Activated T-helper 9 cell treated with anti-CD3 and anti-CD28 coated beads, Interleukin-2, amount 50 U/mL, for 16 hours (primary cell): ENCODE measurements around the gene RERE.
"Not testable (repeated sequence)": the region's sequence is repeated elsewhere in the genome, so short reads cannot be mapped to it uniquely, and the experiment has no call there.

ENCODE experiments used
- DNase-seq: peaks from one replicate; pipeline ENCODE4 v3.0.0-alpha.2; 2020; ENCODE audit warnings: low read depth

Gene RERE

DNA sequence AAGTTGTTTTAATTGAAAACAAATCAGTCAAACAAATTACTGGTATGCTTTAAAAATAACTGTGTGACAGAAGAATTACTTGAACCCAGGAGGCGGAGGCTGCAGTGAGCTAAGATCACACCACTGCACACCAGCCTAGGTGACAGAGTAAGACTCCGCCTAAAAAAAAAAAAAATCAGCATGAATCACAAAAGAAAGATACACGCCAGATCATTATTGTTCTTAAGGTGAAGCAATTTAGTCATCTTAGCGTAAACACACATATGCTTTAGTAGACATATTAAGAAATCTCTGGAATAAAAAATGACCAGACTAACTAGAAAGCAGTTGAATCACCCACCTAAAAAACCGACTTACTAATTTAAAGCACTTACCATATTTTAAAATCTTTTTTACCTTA is 20.2 kb downstream of the RERE start:
- no peak for DNase-seq

DNA sequence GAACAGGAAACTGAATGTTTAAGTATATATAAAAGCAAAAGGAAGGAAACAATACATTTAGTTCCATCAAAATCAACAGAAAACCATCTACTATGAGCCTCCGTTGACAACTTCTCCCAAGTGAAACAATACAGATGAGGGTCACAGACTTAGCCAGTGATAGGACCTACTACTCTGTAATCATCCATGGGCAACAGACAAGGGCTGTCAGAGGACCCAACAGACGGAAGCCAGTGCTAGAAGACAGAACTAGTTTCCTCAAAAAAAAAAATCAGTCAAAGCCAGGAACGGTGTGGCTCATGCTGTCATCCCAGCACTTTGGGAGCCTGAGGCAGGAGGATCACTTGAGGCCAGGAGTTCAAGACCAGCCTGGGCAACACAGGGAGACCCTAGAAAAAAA is 20.6 kb downstream of the RERE start:
- no peak for DNase-seq

DNA sequence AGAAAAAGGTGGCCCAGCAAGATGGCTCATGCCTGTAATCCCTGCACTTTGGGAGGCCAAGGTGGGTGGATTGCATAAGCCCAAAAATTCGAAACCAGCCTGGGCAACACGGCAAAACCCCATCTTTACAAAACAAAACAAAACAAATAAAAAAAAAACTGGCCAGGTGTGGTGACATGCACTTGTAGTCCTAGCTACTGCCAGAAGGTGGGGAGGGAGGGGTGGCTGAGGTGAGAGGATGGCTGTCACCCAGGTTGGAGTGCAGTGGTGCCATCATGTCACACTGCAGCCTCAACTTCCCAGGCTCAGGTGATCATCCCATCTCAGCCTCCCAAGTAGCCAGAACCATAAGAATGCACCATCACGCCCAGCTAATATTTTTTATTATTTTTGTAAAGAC is 22.8 kb downstream of the RERE start:
- DNase-seq, result no peak

DNA sequence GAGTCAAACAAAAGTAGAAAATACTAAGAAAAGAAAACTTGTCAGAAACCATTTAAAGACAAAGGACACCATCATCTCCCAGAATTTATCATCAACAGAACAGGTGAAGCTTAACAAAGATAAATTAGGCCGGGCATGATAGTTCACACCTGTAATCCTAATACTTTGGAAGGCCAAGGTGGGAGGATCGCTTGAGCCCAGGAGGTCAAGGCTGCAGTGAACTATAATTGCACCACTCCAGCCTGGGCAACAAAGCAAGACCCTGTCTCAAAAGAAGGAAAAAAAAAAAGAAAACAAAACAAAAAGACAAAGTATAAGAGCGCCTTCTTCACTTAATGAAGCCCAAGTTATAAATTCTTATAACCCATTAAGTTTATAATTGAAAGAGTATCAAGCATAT is 25.6 kb downstream of the RERE start:
- DNase-seq, result no peak

DNA sequence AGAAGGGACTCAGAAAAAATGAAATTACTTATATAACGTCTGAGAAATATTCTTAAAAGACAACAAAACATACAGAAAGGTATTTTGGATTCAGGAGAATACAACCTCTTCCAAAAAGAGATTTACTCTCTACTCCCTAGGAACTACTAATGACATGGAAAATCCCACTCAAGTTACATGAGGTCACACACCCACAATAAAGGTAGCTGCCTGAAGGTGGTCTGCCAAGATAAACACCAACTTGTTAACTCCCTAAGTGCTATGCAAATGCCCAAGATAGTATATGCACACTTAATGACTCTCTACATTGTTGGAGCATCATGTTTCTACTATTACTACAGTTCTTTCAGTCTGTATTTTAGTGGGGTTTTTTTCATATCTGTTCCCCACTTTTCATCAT is 26.5 kb downstream of the RERE start:
- DNase-seq, result no peak

DNA sequence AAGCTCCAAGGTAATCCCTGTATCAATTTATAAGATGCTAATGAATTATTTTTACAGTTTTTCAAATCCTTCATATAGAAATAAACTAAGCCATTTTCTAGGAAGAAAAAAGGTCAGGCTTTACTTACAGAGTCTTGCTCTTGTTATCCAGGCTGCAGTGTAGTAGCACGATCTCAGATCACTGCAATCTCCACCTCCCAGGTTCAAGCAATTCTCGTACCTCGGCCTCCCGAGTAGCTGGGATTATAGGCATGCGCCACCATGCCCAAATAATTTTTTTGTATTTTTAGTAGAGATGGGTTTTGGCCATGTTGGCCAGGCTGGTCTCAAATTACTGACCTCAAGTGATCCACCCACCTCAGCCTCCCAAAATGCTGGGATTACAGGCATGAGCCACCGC is 27.0 kb downstream of the RERE start:
- no peak for DNase-seq

DNA sequence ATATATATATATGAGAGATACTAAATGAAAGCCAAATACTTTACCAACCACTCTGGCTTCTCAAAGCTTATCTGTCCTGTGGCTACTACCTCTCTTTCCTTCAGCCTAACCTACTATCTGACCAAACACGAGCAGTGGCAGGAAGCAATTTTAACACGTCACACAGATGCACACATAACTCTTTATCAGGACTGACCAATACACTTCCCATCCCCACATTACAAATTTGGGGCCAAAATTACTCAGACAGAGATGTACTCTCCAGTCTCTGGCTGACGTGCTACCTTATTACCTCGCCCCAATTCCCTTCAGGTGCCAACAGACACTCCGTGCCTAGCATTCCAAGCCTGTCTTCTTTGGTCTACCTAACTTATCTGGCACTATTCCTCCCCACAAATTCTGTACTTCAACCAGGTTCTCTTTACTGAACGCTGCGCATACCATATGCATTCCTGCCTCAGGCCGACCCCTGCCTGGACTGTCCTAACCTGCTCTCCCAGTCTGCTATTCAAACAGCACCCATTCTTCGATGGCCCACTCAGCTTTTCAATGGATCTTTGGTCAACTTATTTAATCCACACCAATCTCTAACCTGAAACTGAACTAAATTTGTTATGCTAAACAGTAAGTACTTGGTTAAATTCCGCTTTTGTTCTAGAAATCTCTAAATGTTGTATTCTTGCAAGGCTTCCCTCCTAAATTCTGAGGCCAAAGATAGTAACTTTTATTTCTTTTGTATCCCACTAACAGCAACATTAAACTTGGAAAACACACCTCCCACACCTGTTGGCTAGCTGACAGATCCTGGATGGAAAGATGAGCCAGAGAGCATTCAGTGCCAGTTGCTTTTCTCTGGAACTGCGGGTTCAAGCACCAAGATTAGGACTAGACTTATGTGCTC is 27.9 kb downstream of the RERE start:
- DNase-seq, result no peak

DNA sequence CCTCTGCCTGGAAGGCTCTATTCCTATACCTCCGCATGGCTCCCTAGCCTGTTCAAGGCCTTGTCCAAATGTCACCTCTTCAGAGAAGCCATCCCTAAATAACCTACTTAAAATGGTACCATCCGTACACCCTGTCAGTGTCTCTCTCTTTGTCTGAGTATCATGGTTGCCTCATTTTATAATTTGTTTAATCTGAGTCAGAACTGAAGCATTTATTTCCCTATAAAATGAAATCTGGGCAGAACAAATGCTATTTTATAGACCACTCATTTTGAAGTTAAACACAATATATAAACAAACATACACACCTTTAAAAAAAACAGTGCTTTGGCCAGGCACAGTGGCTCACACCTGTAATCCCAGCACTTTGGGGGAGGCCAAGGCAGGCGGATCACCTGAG is 30.2 kb downstream of the RERE start:
- no peak for DNase-seq

DNA sequence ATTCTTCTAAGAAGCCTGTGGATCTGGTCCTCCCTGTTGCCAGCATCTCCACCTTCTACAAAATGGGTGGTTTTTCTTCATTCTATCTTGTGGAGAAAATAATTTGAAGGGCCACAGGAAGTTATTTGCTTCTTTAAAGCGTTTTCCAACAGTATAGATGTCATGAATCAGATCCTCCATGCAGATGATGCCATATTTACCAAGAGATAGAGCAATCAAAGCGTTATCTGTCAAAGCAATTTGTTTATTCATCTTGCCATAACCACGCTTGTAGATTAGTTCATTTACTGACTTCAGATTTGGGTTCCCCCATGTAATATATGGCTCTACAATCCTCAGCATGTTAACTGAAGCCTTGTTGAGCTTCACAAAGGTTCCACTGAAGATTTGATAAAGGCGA is 31.2 kb downstream of the RERE start:
- DNase-seq, result not testable (repeated sequence)

DNA sequence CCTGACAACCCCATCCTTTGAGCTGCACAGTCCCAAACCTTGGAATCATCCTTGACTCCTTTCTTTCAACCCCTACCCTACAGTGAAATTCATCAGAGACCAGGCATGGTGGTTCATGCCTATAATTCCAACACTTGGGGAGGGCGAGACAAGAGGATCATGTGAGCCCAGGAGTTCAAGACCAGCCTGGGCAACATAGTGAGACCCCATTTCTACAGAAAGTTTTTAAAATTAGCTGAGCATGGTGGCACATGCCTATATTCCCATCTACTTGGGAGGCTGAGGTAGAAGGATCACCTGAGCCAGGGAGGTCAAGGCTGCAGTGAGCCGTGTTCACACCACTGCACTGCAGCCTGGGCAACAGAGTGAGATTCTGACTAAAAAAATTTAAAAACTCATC is 34.5 kb downstream of the RERE start:
- DNase-seq, result no peak

DNA sequence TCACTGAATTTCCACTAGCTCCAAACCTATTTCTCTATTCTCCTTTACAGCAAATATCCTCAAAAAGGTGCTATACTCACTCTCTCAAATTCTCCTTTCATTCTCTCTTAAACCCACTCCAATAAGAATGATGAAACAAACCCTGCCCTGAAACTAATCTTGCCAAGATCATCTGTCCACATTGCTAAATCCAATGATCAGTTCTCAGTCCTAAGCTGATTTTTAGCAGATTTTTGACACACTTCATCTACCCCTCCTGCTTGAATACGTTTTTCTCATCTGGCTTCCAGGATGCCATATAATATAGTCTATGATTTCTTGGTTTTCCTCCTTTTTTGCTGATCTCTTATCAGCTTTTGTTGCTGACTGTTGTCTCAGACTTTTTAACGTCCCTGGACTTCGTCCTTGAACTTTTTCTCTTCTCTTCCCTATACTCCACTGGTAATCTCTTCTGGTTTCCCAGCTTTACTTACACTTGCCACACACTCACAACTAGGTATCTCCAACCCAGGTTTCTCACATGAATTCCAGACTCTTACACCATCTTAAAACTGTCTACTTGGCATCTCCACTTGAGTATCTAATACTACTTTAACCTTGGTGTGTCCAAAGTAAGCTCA is 35.3 kb downstream of the RERE start:
- DNase-seq, result no peak

DNA sequence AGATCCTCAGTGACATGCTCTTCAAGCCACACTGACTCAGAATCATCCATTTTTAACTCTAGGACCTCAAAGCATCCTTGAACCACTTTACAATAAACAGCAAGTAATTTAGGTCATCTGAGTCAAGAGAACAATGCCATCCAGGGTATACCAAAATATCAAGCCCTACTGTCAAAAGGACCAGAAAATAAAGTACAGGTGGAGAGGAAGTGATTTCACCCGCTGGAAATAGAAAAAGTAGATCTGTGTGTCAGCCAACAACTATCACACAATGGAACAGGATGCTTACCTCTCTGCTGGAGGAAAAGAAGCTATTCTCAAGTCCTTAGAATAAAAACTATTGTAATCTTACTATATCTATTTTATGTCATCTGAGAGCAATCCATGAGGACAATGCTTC is 37.0 kb downstream of the RERE start:
- DNase-seq, result no peak

DNA sequence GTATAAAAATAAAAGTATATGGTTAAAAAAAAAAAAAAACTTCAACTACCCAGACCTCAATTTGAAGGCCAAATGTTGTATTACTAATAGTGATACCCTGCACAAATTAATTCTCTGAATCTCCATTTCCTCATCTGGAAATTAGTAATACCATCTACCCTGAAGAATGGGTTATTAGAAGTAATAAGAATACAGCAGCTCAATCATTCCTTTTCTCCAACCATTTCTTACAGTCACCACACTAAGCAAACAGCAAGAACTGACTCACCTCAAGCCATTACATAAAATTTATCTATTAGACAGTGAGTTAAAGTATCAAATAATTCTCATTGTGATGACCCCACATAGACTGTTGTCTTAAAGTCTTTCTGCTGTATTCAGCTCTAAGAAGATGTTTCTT is 39.6 kb downstream of the RERE start:
- DNase-seq, result no peak

DNA sequence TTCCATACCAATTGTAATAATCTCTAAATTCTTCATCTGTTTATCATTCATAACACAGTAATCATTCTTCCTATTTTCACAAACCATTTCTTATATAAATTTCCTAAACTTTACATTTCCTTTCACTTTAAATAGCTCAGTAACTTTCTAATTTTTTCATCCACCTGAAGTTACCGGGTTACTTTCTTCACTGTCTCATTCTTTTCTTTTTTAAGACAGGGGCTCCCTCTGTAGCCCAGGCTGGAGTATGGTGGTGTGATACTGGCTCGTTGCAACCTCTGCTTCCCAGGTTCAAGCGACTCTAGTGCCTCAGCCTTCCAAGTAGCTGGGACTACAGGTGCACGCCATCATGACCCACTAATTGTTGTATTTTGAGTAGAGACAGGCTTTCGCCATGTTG is 41.3 kb downstream of the RERE start:
- DNase-seq, result no peak

DNA sequence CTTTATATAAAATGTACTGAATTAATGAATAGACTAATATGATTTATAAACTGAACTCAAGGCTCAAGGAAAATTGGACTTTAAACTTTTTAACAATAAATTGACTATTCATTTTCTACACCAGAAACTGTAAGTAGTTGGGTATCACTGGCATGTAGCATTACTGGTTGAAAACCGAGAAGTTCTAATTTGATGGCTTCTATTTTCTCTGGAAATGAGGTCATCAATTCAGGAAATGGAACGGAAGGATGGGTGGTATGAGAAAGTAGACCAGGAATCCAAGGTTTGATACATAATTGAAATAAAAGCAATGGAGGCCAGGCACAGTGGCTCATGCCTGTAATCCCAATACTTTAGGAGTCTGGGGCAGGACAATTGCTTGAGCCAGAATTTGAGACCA is 50.4 kb downstream of the RERE start:
- DNase-seq, result no peak

DNA sequence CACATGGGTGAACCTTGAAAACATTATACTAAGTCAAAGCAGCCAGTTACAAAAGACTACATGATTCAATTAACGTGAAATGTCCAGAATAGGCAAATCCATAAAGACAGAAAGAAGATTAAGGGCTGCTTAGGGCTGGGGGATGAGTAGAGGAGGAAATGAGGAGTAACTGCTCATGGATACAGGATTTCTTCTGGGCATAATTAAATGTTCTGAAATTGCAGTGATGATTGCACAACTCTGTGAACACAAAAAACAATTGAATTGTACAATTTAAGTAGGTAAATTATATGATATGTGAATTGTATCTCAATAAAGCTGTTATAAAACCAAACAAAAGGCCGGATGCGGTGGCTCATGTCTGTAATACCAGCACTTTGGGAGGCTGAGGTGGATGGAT is 52.2 kb downstream of the RERE start:
- DNase-seq, result no peak

DNA sequence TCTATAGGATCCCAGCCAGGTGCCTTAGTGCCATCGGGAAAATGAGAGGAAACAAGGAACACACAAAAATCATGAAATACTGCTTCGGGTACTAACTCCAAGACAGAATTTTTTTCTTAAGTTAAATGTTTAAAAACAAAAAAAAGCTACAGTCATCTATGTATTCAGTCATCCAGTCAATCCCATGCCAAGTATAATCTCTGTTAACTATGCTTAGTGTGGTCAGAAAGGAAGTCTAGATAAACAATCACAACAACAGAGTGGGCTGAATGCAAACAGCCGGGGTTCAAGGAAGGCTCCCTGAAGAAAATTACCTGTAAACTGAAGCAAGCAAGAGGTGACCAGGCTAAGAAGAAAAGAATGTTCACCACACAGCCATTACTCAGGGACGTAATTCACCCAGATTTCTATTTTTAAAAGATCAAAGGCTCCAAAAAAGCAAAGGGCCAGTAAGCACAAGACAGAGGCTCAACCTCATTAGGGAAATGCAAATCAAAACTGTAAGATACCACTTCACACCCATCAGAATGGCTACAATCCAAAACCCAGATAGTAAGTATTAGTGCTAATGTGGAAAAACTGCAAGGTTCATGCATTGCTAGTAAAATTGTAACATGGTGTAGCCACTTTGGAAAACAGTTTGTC is 53.0 kb downstream of the RERE start:
- DNase-seq, result no peak

DNA sequence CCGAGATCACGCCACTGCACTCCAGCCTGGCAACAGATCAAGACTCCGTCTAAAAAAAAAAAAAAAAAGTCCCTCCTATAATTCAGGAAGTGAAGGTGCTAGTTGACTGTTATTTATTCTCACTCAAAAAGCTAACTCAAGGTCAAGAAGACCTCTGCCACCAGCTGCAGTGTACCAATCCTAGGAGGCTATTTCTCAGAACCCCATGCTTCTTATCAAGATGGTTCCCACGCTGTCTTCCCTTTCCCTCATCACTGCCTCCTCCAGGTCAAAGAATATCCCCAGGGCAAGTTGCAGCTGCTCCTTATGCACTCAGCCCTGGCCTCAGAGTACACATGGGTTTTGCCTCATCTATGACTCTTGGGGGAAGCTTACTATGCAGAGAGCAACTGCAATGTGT is 53.6 kb downstream of the RERE start:
- DNase-seq, result no peak

DNA sequence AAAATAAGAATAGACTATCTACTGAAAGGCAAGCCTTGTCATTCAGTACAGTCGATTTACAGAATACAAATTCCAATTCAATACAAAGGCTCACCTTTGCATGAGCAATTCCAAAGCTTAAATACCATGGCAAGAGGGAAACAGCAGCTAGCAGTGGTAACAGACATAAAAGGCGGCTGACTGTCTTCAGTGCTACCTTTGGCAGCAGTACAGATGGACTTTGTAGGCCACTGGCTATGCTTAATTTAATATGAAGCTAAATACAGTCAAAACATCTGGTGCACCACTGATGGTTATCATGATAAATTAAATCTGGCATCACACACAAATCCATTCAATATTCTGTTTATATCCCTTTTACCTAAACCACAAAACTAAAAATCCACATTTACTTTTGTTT is 62.4 kb downstream of the RERE start:
- no peak for DNase-seq

DNA sequence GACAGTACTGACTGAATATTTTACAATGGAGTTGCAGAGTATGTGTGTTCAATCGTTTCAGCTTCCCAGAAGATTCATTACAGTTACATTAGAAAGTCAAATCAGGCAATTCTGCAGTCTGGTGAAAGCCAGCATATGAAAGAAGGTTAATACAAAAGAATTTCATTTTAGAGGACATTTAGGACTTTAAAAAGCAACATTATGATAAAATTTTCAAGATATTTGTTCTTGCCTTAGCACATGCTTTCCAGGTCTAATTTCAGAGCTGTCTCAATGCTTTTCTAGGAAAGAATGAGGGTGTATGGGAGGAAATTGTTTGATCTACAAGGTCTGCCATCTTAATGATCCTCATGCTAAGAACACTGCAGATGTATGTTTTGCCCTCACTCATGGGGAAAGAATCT is 63.2 kb downstream of the RERE start:
- DNase-seq, result no peak

DNA sequence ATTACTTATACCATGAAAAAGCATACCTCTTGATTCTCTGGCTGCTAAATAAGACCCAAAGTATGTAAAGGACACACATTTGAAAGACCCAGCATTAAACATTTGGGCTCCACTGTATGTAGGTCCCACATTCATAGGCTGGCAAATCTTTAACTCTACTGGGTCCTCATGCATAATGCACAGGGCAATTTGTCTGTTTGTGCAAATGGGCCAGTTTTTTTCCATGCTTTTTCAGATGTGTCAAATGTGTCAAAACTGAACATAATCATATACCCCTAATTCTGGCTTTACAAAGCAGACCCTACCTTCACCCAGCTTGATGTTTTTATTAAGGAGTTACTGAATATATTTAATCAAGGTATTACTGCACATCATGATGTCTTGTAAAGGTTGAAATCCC is 63.7 kb downstream of the RERE start:
- DNase-seq, result no peak

DNA sequence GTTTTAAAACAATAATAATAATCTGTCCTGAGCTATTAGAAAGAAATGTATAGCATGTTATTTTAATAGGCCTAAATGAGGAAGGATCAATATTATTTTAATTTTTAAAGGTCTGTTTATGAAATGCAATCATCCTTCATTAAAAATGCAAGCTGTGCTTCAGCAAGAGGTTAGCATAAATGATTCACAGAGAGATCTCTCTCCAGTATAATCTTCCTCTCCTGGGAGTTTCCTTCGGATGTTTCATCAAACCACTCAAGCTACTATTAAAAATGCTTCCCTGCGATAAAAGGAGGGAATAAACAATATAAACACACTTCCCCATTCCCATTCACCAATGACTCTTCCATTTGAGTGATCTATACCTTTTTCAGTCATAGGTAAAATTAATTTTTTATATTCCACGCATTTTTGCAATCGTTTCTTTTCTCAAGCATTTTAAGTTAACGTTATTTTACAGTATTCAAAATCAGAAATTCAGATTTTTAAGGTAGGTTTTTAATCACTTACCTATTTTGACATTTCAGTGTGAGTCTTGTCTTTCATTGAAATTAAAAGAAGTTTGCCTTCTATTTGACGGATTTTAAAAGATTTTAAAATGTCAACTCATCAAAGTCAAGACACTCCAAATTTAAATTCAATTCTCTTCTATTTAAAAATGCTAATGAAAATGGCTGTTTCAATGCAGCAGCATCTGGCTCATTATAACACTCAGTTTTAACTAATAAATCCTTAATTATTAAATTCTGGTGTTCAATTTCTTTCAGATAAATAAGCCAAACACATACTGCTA is 64.3 kb downstream of the RERE start:
- no peak for DNase-seq

DNA sequence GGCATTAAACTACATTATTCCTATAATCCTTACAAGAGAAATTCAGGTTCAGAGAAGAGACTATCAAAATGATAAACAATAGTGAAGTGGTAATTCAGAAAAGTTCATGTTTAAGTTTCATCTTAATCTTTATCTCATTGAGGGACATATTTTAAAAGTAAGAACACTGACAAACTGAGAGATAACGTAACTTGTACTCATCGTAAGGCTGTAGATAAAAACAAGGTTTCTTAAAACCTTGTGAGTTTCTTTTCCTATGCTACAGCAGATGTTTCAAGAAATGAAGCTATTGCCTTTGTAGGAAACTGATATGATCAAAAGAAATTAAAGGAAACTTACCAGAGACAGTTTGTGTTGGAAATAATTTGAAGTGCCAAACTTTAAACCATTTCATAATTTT is 65.0 kb downstream of the RERE start:
- no peak for DNase-seq
